H1 (cell line): Measurements from ENCODE around the gene DCXR.

Source experiments
- ASH2L ChIP-seq: fragments of 200-600, 300-600 bp; sonication (generic); IDR thresholded peaks from one replicate; pipeline ENCODE4 v1.7.1; 2017; ENCODE audit warnings: low read length
- POLR2AphosphoS5 ChIP-seq: IDR thresholded peaks from 2 replicates; pipeline ENCODE4 v1.6.1; 2011; ENCODE audit warnings: low read depth, low read length
- TEAD4 ChIP-seq: IDR thresholded peaks from 2 replicates; pipeline ENCODE4 v1.6.1; 2012; ENCODE audit warnings: low read depth, low read length, inconsistent platforms, mixed read lengths

- TF ChIP-seq TEAD4, result no peak
- TF ChIP-seq POLR2AphosphoS5, result no peak
- no peak for TF ChIP-seq ASH2L
These were observed 21.2 kb downstream of the DCXR start for GRCh38 chr17:82016061-82016874.
